Natural killer cell (primary cell): Measurements from ENCODE around the gene GFER. TPM values are rescaled to one million over a fixed set of nuclear protein-coding genes. Genes with fewer than 3 reads are reported as not detected.

Experiments used
- ATAC-seq, 3 donors: fragments of 150-1000 bp in 2 of 3; fragments of 200-7000 bp in 1 of 3; cut with Tn5 transposase; 1 replicate in 1 of 3; 2 replicates in 2 of 3; pipeline ENCODE4 v1.10.0; 2021; ENCODE audit warnings: mild to moderate bottlenecking in 2 of 3, moderate library complexity in 2 of 3
- DNase-seq, 2 donors: peaks; one replicate each; pipeline versions ENCODE4 v3.0.0 to v3.0.0-alpha.2; 2013 to 2021; ENCODE audit warnings: mixed read lengths in 1 of 2
- H3K27ac ChIP-seq: one replicate; pipeline ENCODE4 v1.5.1; 2013; ENCODE audit warnings: mild to moderate bottlenecking, low read length
- H3K27me3 ChIP-seq: one replicate; pipeline ENCODE4 v1.6.1; 2013; ENCODE audit warnings: low read length; ENCODE audit not compliant: control insufficient read depth, insufficient read depth
- H3K36me3 ChIP-seq: one replicate; pipeline ENCODE4 v1.6.1; 2013; ENCODE audit warnings: low read length; ENCODE audit not compliant: control insufficient read depth, insufficient read depth
- H3K4me1 ChIP-seq: one replicate; pipeline ENCODE4 v1.6.1; 2013; ENCODE audit warnings: low read length; ENCODE audit not compliant: control insufficient read depth, insufficient read depth
- H3K4me3 ChIP-seq: one replicate; pipeline ENCODE4 v1.5.1; 2013; ENCODE audit warnings: low read length
- H3K9me3 ChIP-seq: one replicate; pipeline ENCODE4 v1.6.1; 2013; ENCODE audit warnings: low read length; ENCODE audit not compliant: control insufficient read depth, insufficient read depth
- H3K27ac Mint-ChIP-seq, 2 donors: one replicate each; pipeline ENCODE4 v1.8.0; 2022; ENCODE audit warnings: mild to moderate bottlenecking in 2 of 2, mixed read lengths in 2 of 2, moderate library complexity in 1 of 2
- H3K27me3 Mint-ChIP-seq, 2 donors: one replicate each; pipeline ENCODE4 v1.8.0; 2022; ENCODE audit warnings: low read depth in 2 of 2, mixed read lengths in 2 of 2
- H3K36me3 Mint-ChIP-seq: one replicate; pipeline ENCODE4 v1.8.0; 2022; ENCODE audit warnings: mixed read lengths
- H3K4me1 Mint-ChIP-seq, 2 donors: one replicate each; pipeline ENCODE4 v1.8.0; 2022; ENCODE audit warnings: mixed read lengths in 2 of 2
- H3K4me3 Mint-ChIP-seq: one replicate; pipeline ENCODE4 v1.8.0; 2022; ENCODE audit warnings: mild to moderate bottlenecking, moderate library complexity, mixed read lengths
- H3K9me3 Mint-ChIP-seq, 2 donors: one replicate each; pipeline ENCODE4 v1.8.0; 2022; ENCODE audit warnings: mixed read lengths in 2 of 2
- CTCF ChIP-seq: fragments of 200-600 bp; IDR thresholded peaks from one replicate; pipeline ENCODE4 v1.8.0; 2022; ENCODE audit warnings: antibody characterized with exemption
- WGBS: methylation state at CpG from one replicate; pipeline ENCODE4 v1.1.7; 2013; ENCODE audit warnings: missing lambda C conversion rate; ENCODE audit not compliant: insufficient coverage; 5-methylcytosine and 5-hydroxymethylcytosine counted together
- intact Hi-C: fragments of 100-400 bp; cut with micrococcal nuclease; formaldehyde crosslinking; loops from one replicate; pipeline ENCODE4 v1.14.2; 2022
- total RNA-seq, 4 donors: library from RNA; stranded (reverse); fragments of 120-200 nt in 1 of 4; gene quantifications; one replicate each; pipeline versions ENCODE4 v1.2.3 to v1.2.4, GENCODE V29; 2013 to 2022

Gene GFER
- total RNA-seq, 3 donors from 2014 or later (not counting 1 experiment from before 2014, with no cell fraction given), result 23.8 to 29.5 (median 24.6) TPM

GRCh38 chr16:1998852-1999801, 15.1 kb downstream of the GFER start:
- intact Hi-C loops, result no loop called here
- peaks cover 49% of the 10 kb centered on the region for H3K36me3 ChIP-seq
- no peaks in the 10 kb centered on the region for H3K27me3 Mint-ChIP-seq

GRCh38 chr16:1999866-2000514, 16.0 kb downstream of the GFER start:
- peaks cover 21% of the 10 kb centered on the region for H3K4me1 ChIP-seq
- no peak overlapping the region for H3K4me3 Mint-ChIP-seq
- H3K4me3 ChIP-seq, result no peak overlapping the region
- DNase-seq (no peak), ATAC-seq (no peak)
- intact Hi-C loops, result loop anchor here (10.0 kb wide), 2 partner anchors 485 to 665 kb away; no protein-coding TSS in a partner anchor
- H3K27ac Mint-ChIP-seq, result no peak overlapping the region
- WGBS, result 96% methylated on average over 28 of the region's 28 CpGs
- TF ChIP-seq CTCF, result no peak
- H3K27ac ChIP-seq, result no peak overlapping the region
- no peaks in the 10 kb centered on the region for H3K9me3 Mint-ChIP-seq
- H3K27me3 ChIP-seq, result no peaks in the 10 kb centered on the region
- H3K4me1 Mint-ChIP-seq, result peaks cover 0 to 18% of the 10 kb centered on the region in 2 donors
- H3K27me3 Mint-ChIP-seq, result no peaks in the 10 kb centered on the region
- no peaks in the 10 kb centered on the region for H3K36me3 Mint-ChIP-seq
- peaks cover 49% of the 10 kb centered on the region for H3K36me3 ChIP-seq
- H3K9me3 ChIP-seq, result no peaks in the 10 kb centered on the region

More at GRCh38 chr16:1998852-1999801, 15.1 kb downstream of the GFER start:
- no peak for DNase-seq
- no peaks in the 10 kb centered on the region for H3K36me3 Mint-ChIP-seq
- Histone ChIP-seq H3K4me3 (no peak overlapping the region), H3K4me1 (peaks cover 14% of the 10 kb centered on the region), H3K27me3 (no peaks in the 10 kb centered on the region), H3K9me3 (no peaks in the 10 kb centered on the region), H3K27ac (no peak overlapping the region)
- TF ChIP-seq CTCF, result no peak
- H3K4me3 Mint-ChIP-seq, result no peak overlapping the region
- no peak overlapping the region for H3K27ac Mint-ChIP-seq
- H3K9me3 Mint-ChIP-seq, result no peaks in the 10 kb centered on the region
- ATAC-seq, result no peak
- 96% methylated on average over 39 of the region's 39 CpGs for WGBS
- H3K4me1 Mint-ChIP-seq, result peaks cover 0 to 12% of the 10 kb centered on the region in 2 donors

GRCh38 chr16:2001035-2001434, 17.0 kb downstream of the GFER start:
- Mint-ChIP-seq H3K4me3 (no peak overlapping the region), H3K27ac (no peak overlapping the region), H3K27me3 (no peaks in the 10 kb centered on the region), H3K36me3 (no peaks in the 10 kb centered on the region), H3K4me1 (peaks cover 0 to 21% of the 10 kb centered on the region in 2 donors), H3K9me3 (no peaks in the 10 kb centered on the region)
- Histone ChIP-seq H3K36me3 (peaks cover 49% of the 10 kb centered on the region), H3K4me1 (peaks cover 27% of the 10 kb centered on the region), H3K9me3 (no peaks in the 10 kb centered on the region), H3K4me3 (no peak overlapping the region), H3K27me3 (no peaks in the 10 kb centered on the region), H3K27ac (no peak overlapping the region)
- no peak for TF ChIP-seq CTCF
- ATAC-seq (no peak), DNase-seq (no peak)
- intact Hi-C loops, result loop anchor here (10.0 kb wide), 2 partner anchors 484 to 664 kb away; no protein-coding TSS in a partner anchor
- 98% methylated on average over 19 of the region's 19 CpGs for WGBS
